Nucleus accumbens (tissue), 56 donors: ENCODE measurements around the gene MRE11.

Experiments
- DNase-seq, 56 donors: peaks; one replicate each; lab custom pipeline; 2025; lab: John Stamatoyannopoulos, UW

Gene MRE11

DNA sequence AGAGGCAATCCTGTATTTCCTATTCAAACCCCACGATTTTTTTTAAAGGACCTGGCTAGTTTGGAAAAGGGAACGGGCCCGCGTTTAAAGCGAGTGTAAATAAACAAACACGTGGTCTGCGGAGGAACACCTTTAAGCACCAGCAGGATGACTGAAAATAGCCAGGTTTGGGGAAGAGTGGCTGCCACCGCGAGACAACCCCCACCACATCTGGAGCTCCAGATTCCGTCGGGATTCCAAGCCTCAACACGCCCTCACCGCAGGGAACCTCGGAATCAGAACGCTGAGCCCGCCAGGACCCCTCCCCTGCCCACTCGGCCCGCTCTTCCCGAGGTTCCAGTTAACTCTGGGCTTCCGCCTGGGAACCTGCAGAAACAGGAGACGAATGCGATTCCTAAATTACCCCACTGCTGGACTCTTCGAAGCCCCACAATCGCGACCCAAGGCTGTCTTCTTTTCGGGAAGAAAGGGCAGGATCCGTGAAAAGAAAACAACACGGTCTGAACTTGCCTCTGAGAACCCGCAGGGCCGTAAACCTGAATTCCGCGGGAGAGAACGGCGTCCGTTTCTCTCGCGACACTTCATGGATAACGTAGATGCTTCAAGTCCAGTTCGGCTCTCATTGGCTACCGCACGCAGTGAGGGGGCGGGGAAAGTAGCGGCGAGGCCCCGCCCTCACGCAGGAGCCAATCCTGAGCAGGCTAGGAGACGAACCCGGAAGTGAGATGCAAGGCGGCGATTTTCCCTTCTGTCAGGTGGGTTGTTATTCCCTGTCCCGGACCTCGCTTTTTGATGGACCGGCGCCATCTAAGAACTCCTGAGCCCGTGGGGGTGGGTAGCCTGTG lies at the start of gene MRE11, which contains the start of gene ANKRD49:
TSS of gene MRE11 (minus strand) at position 564 of the 845 bp plus-strand sequence. CDS start 1,043 bp downstream, outside the sequence.
TSS of gene ANKRD49 (plus strand) at position 704 of the 845 bp plus-strand sequence. CDS start 2,710 bp downstream, outside the sequence.
- DNase-seq: peak; percentile 68 to 98 (median 94)

DNA sequence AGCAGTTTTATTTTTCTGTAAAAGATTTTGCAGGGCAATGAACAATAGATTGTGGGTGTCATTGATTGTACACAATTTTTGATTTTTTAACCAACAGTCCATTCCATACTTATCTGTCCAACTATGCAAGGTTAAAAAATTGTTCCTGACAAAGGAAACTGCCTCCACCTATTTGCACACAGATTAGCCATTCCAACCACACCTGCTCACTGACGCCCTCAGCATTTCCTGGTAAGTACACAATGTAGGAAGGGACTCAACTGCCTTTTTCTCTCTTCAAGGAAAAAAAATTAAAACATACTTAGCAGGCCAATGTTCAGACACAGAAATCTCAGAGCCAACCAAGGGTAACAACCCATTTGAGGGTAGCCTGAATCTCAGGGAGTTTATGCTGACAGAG lies 45.8 kb upstream of the MRE11 start:
- no peak for DNase-seq

DNA sequence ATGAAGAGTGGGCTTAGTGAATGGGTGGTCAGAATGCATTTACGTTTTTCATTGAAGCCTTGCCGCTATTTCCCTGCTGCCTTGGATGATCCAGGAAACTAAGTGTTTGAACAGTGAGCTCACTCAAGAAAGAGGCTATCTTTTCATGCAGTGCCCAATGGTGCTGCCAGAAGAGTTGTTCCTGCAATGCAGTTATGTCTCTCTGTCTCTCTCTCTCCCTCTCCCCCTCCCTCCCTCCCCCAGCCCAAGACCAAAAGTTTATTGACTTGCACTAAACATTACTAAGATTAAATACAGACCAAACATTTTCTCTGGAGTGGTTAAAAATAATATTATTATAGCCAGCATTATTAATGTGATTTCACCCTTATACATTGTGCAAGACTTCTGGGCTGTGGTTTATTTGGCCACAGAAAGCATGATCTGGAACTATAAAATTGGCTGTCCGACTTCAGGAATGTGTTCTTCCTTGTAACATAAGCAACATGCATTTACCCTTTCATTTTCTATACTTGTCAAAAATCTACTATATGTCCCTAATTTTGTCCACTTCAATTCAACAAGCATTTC lies 43.5 kb upstream of the MRE11 start:
- DNase-seq: no peak

DNA sequence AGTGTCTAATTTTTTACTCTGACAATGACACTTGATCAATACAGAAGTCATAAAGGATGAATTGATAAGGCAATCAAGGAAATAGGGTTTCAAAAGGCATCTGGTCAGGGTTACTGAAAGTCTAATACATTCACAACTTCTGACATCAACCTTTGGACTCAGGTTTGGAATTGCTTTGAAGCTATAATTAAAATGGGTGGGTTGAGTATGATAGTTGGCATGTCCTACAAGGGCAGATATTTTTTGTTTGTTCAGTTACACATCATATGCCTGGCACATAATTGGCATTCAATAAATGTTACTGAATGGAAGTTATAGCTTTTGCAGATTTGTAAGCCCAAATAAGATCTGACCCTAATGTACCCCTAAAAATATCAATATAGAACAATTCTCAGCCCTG lies 42.7 kb upstream of the MRE11 start:
- no peak for DNase-seq

DNA sequence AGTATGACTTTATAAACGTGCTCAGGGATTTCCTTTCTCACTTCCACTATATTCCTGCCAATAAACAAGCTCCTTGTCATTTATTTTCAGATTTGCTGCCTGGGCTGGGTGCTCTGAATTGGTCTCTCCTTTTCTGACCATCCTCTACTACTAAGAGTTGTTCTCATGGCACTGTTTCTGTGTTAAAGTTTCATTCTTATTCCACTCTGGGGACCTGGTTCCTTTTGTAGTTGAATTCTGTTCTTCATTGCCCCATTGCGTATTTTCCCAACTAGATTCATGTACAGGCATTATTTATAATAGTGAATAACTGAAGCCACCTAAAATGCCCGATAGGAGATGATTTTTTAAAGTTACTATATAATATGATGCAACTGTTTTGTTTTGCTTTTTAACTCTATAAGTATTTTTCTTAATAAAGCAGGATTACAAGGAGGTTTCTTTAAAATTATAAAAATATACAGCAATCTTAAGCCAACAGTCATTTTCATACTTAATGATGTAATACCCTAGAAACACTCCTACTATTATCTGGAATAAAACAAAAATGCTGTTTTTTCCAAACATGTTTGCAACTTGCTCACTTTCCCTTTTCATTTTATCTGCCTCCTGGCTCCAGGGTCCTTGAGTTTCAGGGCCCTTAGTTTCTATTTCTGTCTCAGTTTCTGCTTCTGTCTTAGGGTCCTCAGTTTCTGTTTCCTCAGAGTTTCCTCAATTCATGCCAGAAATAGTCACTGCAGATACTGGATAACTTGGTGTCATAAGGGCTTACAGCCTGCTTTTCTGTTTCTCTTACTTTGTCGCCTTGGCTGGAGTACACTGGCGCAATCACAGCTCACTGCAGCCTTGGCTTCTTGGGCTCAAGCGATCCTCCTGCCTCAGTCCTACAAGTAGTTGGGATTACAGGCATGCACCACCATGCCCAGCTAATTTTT lies 40.3 kb upstream of the MRE11 start:
- no peak for DNase-seq

DNA sequence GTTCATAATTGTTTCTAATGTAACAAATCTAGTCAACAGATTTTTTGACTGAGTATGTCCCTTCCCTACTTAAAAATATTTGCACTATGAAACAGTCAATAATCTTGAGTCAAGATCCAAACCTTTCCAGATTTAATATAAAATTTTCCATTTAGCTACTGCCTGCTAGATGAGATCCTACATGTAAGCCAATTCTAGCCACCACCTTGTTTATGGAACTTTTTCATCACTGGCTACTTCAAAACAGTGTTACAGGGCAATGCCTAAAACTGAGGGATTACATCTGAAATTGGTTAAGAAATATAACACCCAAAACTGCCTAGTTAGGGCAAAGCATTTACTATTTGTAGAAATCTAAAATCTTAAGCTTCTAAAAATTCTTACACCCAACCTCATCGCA lies 39.6 kb upstream of the MRE11 start:
- no peak for DNase-seq

DNA sequence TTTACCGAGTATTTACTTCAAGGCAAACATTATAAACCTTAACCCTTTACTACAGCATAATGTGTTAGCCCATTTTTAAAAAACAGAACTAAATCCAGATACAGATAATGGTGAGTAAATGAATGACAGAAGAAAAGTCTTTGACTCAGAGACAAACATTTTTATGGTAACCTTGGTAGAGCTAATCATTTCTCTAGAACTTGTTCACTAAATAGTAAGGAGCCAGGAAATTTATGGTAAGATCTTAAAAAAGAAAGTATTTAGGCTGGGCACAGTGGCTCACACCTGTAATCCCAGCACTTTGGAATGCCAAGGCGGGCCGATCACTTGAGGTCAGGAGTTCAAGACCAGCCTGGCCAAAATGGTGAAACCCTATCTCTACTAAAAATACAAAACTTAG lies 38.6 kb upstream of the MRE11 start:
- no peak for DNase-seq

DNA sequence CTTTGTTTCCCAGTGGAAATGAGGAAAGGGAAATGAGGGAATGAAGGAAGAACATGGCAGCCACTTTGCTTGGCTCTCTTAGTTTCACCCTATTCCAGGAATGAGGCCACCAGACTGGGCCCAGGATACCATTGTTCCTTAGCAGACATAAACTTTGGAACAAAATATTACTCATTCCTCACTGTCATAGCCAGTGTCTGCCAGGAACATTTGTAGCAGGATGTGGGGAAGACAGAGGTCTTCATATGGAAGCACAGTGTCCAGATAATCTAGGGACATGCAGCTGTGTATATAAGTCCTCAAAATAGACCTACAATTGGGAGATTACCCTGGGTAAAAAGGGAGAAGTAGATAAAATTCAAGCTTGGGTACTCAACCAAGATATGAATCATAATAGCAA lies 34.9 kb upstream of the MRE11 start:
- DNase-seq: no peak

DNA sequence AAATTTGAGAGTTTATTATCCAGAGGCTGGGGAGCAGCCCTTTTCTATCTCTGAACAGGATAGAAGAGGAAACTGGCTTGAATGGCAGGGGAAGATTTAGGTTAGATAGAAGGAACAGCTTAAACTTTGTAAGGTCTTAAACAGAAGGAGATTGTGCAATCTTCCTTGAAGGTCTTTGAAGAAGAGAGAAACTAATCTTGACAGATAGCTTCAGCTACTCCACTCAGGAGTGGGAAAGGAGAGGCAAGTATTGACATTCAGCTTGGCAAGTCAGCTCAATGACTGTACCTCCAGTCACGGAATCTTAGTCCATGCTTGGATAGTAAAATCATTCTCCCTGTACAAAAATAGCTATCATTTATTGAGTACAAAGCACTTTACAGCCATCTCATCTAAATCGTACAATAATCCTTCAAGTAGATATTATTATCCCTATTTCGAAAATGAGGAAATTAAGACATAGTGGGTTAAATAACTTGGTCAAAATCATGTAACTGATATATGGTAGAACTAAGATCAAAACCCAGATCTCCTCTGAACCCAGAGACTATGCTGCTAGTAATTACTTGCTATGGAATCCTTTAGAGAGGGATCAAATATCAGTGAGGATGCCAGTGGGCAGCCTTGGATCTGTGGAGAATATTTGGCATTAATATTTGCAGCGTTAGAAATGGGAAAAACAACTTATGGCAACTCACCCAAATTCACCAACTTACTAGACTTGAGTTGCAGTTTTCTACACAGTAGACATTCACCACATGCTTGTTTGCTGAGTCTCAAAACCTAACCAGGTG lies 33.2 kb upstream of the MRE11 start:
- no peak for DNase-seq

DNA sequence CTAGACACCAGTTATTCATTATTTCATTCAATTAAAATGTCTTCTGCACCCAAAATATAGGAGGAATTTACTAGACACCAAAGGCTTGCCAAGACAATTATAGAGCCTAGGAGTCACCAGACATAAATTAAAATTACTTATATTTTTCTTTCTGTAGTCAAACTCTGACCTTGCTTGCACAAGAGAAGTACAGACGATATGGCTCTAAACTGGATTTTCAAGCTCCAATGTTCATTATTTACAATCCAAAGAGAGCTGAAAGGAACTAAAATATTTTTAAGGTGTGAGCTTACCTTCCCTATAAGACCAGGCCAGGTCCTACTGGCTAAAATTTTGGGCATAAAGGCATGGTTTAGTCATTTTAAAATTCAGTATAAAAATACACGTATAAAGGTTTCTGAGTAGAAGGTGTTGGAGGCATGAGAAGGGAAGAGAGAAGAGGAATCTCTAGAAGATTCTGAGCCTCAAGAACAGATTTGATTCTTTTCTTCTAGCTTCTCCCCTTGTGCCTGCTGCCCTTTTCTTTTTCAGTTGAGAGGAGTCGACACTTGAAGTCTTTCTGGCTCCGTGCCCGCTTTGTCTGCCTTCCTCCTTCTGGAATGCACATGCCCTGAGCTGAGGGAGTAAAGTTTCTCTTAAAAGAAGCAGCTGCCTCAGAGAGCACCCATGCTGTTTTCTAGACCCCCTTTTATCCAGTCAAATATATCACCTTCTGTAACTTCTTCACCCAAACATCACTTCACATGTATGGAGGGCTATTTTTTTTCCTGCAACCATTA lies 32.1 kb upstream of the MRE11 start:
- DNase-seq: peak in 9 of 56 donors; percentile 4 to 53 (median 19)

DNA sequence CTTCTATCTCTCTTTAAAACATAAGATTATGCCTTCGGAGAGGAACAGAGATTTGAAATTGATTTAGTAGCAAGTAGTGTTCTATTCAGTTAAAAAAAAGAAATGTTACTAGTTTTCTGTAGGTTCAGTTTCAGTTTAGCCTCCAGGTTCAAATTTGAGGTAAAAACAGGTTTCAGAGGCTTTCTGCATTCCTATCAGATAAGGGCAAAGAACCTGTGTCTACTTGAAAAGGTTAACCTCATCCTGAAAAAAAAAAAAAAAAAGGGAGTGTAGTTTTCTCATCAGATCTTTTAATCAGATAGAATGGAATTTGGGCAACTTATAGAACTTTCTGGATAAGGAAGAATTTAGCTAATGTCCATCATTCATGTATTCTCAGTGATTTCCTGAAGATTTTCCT lies 30.7 kb upstream of the MRE11 start:
- DNase-seq: no peak

DNA sequence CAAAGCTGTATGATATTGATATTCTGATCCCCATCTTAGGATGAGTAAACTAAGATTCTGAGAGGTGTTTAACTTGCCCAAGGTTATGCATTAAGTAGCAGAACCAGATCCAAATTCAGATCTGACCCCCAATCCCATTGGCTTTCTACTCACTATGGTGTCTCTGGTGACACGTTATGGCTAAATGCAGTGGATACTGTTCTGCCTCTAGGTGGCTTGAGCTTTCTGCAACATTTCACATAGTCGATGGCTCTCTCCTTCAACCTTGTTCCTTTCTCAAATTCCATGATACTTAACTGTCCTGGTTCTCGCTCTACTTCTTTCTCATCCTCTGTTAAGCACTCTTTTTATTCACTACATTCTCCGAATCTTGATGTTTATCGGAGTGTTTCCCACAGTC lies 28.0 kb upstream of the MRE11 start:
- no peak for DNase-seq

DNA sequence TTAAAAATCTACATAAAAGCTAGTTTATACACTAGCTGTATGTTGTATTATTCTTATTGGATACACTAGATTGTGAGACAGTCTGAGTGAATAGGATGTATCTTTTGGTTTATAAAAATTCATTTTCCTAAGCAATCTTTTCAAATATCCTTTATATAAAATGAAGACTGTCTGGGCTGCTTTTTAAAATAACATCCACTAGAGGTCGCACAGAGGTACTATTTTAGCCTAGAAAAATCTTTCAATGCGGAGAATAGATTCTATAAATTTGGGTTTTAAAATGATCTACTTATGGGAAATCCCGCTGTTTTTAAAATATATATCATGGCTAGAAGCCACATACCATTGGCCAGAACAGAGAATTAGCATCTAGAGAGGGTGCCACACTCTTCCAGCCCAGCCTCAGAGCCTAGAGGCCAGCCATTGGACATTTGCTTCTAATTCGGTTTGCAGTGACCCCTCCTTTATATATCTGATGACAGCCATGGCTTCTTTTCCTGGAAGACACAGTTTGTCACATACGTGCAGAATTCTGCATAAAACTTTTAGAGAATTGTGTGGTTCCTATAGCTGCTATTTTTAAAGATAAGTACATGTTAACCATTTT lies 25.9 kb upstream of the MRE11 start:
- peak in 3 of 56 donors; percentile 2 to 4 (median 2) for DNase-seq

DNA sequence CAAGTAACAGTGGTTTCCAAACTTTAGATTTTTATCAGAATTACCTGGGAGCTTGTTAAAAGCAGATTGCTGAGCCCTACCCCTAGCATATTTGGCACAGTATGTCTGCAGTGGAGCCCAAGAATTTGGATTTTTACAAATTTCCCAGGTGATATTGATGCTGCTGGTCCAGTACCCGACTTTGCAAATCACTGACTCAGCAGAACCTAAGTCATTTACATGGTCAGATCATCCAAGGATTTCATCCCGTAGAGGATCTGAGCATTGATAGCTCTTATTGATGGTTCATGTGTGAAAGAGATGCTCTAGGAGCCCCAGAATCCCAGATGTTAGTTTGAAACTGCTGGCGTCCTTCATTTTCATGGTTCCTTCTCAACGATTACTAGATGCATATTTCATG lies 24.7 kb upstream of the MRE11 start:
- no peak for DNase-seq

DNA sequence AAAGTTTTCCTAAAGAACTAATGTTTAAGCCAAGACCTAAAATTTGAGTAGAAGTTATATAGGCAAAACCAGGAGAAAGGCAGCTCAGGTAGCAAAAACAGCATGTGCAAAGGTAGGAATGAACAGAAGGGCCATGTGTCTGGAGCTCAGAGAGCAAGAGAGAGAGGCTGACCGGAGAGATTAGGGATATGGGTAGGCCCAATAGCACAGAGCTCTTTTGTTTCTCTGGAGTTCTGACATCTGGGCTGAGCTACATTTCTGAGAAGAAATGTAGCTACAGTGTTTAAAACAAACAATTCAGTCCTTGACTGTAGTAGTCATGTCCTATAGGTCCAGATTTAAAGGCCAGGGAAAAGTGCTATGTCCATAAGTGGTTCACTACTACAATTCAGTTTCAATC lies 23.1 kb upstream of the MRE11 start:
- no peak for DNase-seq

DNA sequence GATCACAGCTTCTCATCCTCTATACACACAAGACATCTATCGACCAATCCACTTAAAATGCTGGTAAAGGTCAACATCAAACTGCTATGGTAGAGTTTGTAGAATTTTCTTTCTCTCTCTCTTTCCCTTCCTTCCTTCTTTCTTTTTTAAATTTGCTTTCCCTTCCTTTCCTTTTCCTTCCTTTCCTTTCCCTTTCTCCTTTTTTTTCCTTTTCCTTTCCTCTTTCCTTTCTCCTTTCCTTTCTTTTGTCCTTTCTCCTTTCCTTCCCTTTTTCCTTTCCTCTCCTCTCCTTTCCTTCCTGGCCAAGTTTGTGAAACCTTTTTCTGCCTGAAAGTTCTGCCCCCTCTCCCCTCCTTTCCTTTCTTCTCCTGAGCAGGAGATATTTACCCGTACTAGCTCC lies 21.8 kb upstream of the MRE11 start:
- no peak for DNase-seq

DNA sequence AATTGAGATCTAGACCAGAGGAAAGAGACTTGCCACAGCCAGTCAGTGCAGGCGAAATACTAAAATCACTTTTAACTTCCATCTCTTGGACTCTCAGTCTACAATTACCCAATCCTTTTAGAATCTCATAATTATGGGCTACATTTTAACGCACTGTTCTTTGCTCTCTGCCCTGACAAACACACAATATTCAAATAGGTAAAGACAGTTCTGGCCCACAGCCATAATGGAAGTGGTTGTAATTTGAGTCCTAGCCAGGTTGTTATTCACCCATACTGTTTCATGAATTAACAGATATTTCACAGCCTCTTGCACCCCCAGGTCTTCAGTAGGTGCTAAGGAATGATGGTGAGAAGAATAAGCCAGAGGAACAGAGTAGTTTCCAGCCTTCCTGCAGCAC lies 19.4 kb upstream of the MRE11 start:
- DNase-seq: no peak

DNA sequence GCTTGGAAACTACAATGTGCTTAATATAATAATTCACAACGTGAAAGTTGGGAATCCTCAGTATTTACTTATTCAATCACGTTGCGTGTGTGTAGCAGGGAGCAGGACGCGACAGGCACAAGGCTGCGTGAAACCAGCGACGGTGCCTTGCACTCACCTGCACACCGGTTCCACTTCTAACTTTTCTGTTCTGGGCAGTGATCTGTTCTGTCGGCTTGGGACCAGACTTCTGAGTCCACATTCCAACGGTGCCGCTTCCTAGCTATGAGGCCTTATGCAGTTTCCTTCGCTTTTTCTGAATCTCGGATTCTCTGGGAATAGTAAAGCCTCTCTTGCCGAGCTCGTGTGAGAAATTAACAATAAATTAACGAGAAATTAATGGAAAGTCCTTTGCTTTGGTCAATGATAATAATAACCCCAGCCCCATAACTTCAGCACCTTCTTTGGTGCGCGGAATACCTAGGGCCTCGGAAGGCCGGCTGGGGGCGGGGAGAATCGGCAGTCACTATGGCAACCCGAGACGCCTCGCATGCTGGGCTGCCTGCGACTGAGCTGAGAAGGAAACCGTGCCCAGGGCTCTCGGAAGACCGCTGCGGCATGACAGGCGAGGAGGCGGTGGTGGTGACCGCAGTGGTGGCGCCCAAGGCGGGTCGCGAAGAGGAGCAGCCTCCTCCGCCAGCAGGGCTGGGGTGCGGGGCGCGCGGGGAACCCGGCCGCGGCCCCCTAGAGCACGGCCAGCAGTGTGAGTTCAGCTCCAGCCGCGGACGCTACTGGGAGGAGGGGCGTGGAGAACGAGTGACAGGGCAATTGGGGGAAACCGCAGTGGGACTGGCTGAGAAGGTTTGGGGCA lies 18.5 kb upstream of the MRE11 start, which contains the start of gene C11orf97:
TSS of gene C11orf97 (plus strand) at position 530 of the 850 bp plus-strand sequence. CDS start at position 598, 68 bp downstream.
- peak in 52 of 56 donors; percentile 7 to 78 (median 40) for DNase-seq
